ENCODE measurements around the gene UBAP1L.
"Not testable (repeated sequence)": the region's sequence is repeated elsewhere in the genome, so short reads cannot be mapped to it uniquely, and the experiment has no call there.

The UBAP1L gene

GRCh38 chr15:65105038-65105437 lies 10.0 kb downstream of the UBAP1L start:
- TF ChIP-seq, protein P1, sequence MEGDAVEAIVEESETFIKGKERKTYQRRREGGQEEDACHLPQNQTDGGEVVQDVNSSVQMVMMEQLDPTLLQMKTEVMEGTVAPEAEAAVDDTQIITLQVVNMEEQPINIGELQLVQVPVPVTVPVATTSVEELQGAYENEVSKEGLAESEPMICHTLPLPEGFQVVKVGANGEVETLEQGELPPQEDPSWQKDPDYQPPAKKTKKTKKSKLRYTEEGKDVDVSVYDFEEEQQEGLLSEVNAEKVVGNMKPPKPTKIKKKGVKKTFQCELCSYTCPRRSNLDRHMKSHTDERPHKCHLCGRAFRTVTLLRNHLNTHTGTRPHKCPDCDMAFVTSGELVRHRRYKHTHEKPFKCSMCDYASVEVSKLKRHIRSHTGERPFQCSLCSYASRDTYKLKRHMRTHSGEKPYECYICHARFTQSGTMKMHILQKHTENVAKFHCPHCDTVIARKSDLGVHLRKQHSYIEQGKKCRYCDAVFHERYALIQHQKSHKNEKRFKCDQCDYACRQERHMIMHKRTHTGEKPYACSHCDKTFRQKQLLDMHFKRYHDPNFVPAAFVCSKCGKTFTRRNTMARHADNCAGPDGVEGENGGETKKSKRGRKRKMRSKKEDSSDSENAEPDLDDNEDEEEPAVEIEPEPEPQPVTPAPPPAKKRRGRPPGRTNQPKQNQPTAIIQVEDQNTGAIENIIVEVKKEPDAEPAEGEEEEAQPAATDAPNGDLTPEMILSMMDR (IDR thresholded peaks at IDR 0.05; ENCODE audit: low read depth, low read length): no peak
- no peak for DNase-seq (ENCODE audit: extremely low read depth, low read depth)

- no peak for DNase-seq (ENCODE audit: extremely low read depth, low read depth)
- TF ChIP-seq, protein P1 (IDR thresholded peaks at IDR 0.05; ENCODE audit: low read depth, low read length): no peak
These were observed 12.1 kb downstream of the UBAP1L start for GRCh38 chr15:65102912-65103311.

- DNase-seq (ENCODE audit: extremely low read depth, low read depth): no peak
- TF ChIP-seq, protein P1 (IDR thresholded peaks at IDR 0.05; ENCODE audit: low read depth, low read length): no peak
These were observed 12.9 kb downstream of the UBAP1L start for GRCh38 chr15:65101891-65102708.

DNA sequence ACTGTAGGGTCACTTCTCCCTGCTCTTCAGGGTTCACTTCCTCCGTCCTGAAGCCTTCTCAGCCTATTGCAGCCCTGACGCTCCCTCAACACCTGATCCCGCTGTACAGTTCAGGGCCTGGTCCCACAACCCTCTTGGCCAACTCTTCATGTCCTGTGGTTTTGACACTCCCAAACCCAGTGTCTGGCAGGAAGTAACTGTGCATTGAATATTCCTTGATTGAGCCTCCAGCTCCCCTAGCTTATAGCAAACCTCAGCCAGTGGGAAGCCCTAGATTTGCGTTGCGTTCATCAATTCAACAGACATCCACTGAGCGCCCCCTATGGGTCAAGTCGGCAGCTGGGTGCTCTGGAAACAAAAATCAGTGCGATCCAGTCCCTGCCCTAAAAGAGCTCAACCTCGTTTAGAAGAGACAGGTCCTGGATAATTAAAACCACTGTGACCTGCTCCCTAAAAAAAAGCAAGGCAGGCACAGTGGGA lies 13.5 kb downstream of the UBAP1L start:
- no peak for DNase-seq (ENCODE audit: extremely low read depth, low read depth)

GRCh38 chr15:65100442-65100841 lies 14.6 kb downstream of the UBAP1L start:
- no peak for DNase-seq (ENCODE audit: extremely low read depth, low read depth)

More for the DNA sequence above, 13.5 kb downstream of the UBAP1L start:
- TF ChIP-seq, protein P1 (IDR thresholded peaks at IDR 0.05; ENCODE audit: low read depth, low read length): peak; percentile 84

GRCh38 chr15:65099801-65100200 lies 15.2 kb downstream of the UBAP1L start:
- DNase-seq (ENCODE audit: extremely low read depth, low read depth): not testable (repeated sequence)

More at GRCh38 chr15:65100442-65100841, 14.6 kb downstream of the UBAP1L start:
- TF ChIP-seq, protein P1 (IDR thresholded peaks at IDR 0.05; ENCODE audit: low read depth, low read length): no peak

GRCh38 chr15:65099336-65099735 lies 15.7 kb downstream of the UBAP1L start:
- TF ChIP-seq, protein P1 (IDR thresholded peaks at IDR 0.05; ENCODE audit: low read depth, low read length): no peak
- DNase-seq (ENCODE audit: extremely low read depth, low read depth): no peak
